BLaER1 treated with 17β-estradiol and CSF1 and Interleukin-3, amounts not matched to agents 10 nM and 100 nM (cell line): Measurements from ENCODE around the gene TNNT3.

Experiments used
- H3K27ac ChIP-seq, 11 experiments: shearing (Covaris generic); formaldehyde crosslinking; 2 replicates each; pipeline ENCODE4 v1.8.1; 2022
- H3K27me3 ChIP-seq, 11 experiments: shearing (Covaris generic); formaldehyde crosslinking; 2 replicates each; pipeline ENCODE4 v1.8.1; 2022
- H3K36me3 ChIP-seq, 11 experiments: shearing (Covaris generic); formaldehyde crosslinking; 2 replicates each; pipeline ENCODE4 v1.8.1; 2022
- H3K4me1 ChIP-seq, 10 experiments: shearing (Covaris generic); formaldehyde crosslinking; 2 replicates each; pipeline ENCODE4 v1.8.1; 2022
- H3K4me2 ChIP-seq, 11 experiments: shearing (Covaris generic); formaldehyde crosslinking; 2 replicates each; pipeline ENCODE4 v1.8.1; 2022
- H3K4me3 ChIP-seq, 10 experiments: shearing (Covaris generic); formaldehyde crosslinking; 2 replicates each; pipeline ENCODE4 v1.8.1; 2022
- H3K9ac ChIP-seq, 11 experiments: shearing (Covaris generic); formaldehyde crosslinking; 2 replicates each; pipeline ENCODE4 v1.8.1; 2022
- H3K9me3 ChIP-seq, 11 experiments: shearing (Covaris generic); formaldehyde crosslinking; replicated peaks in 1 of 11; 2 replicates each; pipeline ENCODE4 v1.8.1; 2022
- H4K20me1 ChIP-seq, 11 experiments: shearing (Covaris generic); formaldehyde crosslinking; 2 replicates each; pipeline ENCODE4 v1.8.1; 2022
- Cebpa-rat ChIP-seq, 11 experiments: shearing (Covaris generic); IDR thresholded peaks; 2 replicates each; pipeline ENCODE4 v1.8.1; 2022

TNNT3 gene

DNA sequence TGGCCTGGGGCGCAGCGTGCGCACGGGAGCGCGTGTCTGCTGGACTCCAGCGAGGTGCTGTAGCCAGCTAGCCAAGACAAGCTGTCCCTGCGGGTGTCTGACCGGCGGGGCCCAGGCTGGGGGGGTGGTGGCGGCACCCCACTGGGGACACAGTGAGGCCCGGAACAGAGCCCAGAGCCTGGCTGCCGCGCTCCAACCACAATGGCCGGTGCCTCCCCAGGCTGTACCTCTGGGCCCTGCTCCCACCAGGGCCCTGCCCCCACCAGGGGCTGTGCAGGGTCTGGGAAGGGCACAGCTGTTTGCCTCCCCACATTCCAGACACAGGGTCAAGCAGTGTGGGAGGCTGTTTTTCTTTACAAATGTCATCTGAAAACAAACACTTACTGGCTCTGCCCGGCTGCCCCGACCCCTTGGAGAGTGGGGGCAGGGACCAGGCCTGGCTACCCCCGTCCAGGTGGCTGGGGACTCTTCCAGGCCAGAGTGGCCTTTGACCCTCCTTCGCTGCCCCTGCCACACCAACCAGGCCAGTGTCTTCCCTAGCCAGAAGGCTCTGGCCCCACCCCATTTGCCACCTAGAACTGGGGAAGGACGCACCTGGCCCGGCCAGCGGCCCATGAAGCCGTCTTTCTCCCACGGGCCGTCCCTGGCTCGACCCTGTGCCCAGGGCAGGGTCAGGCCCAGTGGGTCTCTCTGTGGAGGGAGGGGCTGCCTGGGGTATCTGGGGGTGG, 63.5 kb downstream of the TNNT3 start:
- no peak overlapping the region for H3K4me2 ChIP-seq
- H3K4me1 ChIP-seq = no peaks in the 10 kb centered on the region; a peak in 1 of 20 replicates
- no peak overlapping the region for H3K4me3 ChIP-seq
- no peak for TF ChIP-seq Cebpa-rat (IDR thresholded peaks at IDR 0.05)
- no peaks in the 10 kb centered on the region for H3K27me3 ChIP-seq
- H3K9me3 ChIP-seq = no peaks in the 10 kb centered on the region
- H3K9ac ChIP-seq = no peak overlapping the region
- H3K36me3 ChIP-seq = no peaks in the 10 kb centered on the region
- no peaks in the 10 kb centered on the region for H4K20me1 ChIP-seq
- no peak overlapping the region for H3K27ac ChIP-seq

DNA sequence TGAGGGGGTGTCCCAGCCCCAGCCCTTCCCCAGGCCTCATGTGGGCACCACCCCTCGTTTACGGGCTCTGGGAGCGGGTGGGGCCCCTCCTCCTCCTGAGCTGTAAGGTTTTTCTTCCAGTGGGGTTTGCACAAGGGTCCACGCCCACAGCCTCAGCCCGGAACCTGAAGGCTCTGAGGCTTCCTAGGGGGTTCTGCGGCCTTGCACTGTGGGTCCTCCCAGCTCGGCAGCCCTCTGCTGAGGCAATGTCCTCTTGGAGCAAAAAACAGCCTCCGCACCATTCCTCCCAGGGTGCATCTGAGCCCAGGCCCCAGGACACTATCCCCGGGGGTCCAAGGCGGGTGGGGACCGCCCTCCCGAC, 64.1 kb downstream of the TNNT3 start:
- Histone ChIP-seq H3K4me2 (no peak overlapping the region), H3K4me3 (no peak overlapping the region), H3K27me3 (no peaks in the 10 kb centered on the region), H3K4me1 (no peaks in the 10 kb centered on the region; a peak in 1 of 20 replicates), H3K27ac (no peak overlapping the region), H3K9me3 (no peaks in the 10 kb centered on the region), H3K9ac (no peak overlapping the region), H4K20me1 (no peaks in the 10 kb centered on the region), H3K36me3 (no peaks in the 10 kb centered on the region)
- TF ChIP-seq Cebpa-rat (IDR thresholded peaks at IDR 0.05) = no peak

GRCh38 chr11:1987024-1987423, 67.5 kb downstream of the TNNT3 start:
- no peaks in the 10 kb centered on the region for H3K36me3 ChIP-seq
- H3K27me3 ChIP-seq = no peaks in the 10 kb centered on the region
- H4K20me1 ChIP-seq = no peaks in the 10 kb centered on the region
- no peak for TF ChIP-seq Cebpa-rat (IDR thresholded peaks at IDR 0.05)
- H3K27ac ChIP-seq = no peak overlapping the region
- no peak overlapping the region for H3K9ac ChIP-seq
- H3K4me3 ChIP-seq = no peak overlapping the region
- H3K9me3 ChIP-seq = no peaks in the 10 kb centered on the region
- H3K4me1 ChIP-seq = no peaks in the 10 kb centered on the region
- no peak overlapping the region for H3K4me2 ChIP-seq

DNA sequence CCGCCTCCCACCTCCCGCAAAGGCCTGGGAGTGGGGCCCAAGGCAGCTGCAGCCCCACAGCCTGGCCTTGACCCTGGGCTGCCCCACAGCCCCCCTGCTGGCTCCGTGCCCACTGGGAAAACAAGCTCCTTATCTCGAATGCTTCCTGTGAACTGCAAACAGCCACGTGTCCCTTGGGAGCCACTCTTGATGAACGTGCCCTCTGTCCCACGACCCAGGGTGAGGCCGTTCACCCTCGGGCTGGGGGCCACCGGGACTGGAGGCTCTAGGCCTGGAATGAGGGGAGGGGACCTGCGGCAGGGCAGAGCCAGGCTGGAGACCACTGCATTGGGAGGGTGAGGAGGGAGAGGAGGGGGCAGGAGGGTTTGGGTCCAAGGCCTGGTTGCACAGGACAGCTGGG, 68.7 kb downstream of the TNNT3 start:
- H3K27me3 ChIP-seq = no peaks in the 10 kb centered on the region
- H3K4me1 ChIP-seq = no peaks in the 10 kb centered on the region
- no peak overlapping the region for H3K9ac ChIP-seq
- no peaks in the 10 kb centered on the region for H4K20me1 ChIP-seq
- TF ChIP-seq Cebpa-rat (IDR thresholded peaks at IDR 0.05) = no peak
- H3K9me3 ChIP-seq = no peaks in the 10 kb centered on the region
- H3K36me3 ChIP-seq = no peaks in the 10 kb centered on the region
- H3K4me2 ChIP-seq = no peak overlapping the region; a peak in 1 of 22 replicates
- H3K4me3 ChIP-seq = no peak overlapping the region
- H3K27ac ChIP-seq = no peak overlapping the region
